Vagina (tissue), 2 donors: ENCODE results near the gene DHRS7C. TPM values are rescaled to one million over a fixed set of nuclear protein-coding genes. Genes with fewer than 3 reads are reported as not detected.

Experiments
- DNase-seq, 2 donors: peaks; one replicate each; pipeline ENCODE4 v3.0.0-alpha.2; 2017; ENCODE audit errors: extremely low spot score in 2 of 2
- H3K27ac ChIP-seq: fragments of 200-600 bp; sonication (generic); one replicate; pipeline ENCODE4 v1.5.1; 2019
- H3K27me3 ChIP-seq: fragments of 200-600 bp; sonication (generic); one replicate; pipeline ENCODE4 v1.5.1; 2019
- H3K36me3 ChIP-seq, 2 donors: fragments of 200-600 bp; sonication (generic); one replicate each; pipeline ENCODE4 v1.5.1; 2017 to 2019
- H3K4me1 ChIP-seq: fragments of 200-600 bp; sonication (generic); one replicate; pipeline ENCODE4 v1.5.1; 2019
- H3K4me3 ChIP-seq, 2 donors: fragments of 200-600 bp; sonication (generic); 1 replicate in 1 of 2; 2 replicates in 1 of 2; pipeline ENCODE4 v1.5.1; 2016 to 2019
- H3K9me3 ChIP-seq: fragments of 200-600 bp; sonication (generic); one replicate; pipeline ENCODE4 v1.5.1; 2019
- CTCF ChIP-seq, 3 experiments: fragments of 450-650 bp in 2 of 3; fragments of 200-600 bp in 1 of 3; sonication (generic) in 1 of 3; IDR thresholded peaks; one replicate each; pipeline ENCODE4 v1.5.1; 2017 to 2019; ENCODE audit warnings: antibody characterized with exemption in 3 of 3, mild to moderate bottlenecking in 2 of 3, moderate library complexity in 2 of 3
- POLR2A ChIP-seq, 2 donors: fragments of 450-650 bp; IDR thresholded peaks; one replicate each; pipeline ENCODE4 v1.6.1; 2017; ENCODE audit warnings: antibody characterized with exemption in 2 of 2, mild to moderate bottlenecking in 2 of 2, moderate library complexity in 2 of 2
- POLR2AphosphoS5 ChIP-seq, 2 donors: sonication (generic); formaldehyde crosslinking; IDR thresholded peaks; one replicate each; pipeline ENCODE4 v1.9.0; 2017; ENCODE audit warnings: antibody characterized with exemption in 2 of 2, mild to moderate bottlenecking in 2 of 2, low read depth in 1 of 2; ENCODE audit not compliant: insufficient read depth in 1 of 2
- intact Hi-C: fragments of 100-400 bp; cut with DNase I; formaldehyde crosslinking; loops from one replicate; pipeline ENCODE4 v1.15.1; 2023
- total RNA-seq: library from RNA; depleted of rRNA; stranded (reverse); fragments of >200 nt; gene quantifications from one replicate; pipeline ENCODE4 v1.2.3, GENCODE V29; 2016

Gene DHRS7C
- total RNA-seq, 1 donor from 2014 or later: not detected

- H3K27me3 ChIP-seq: no peaks in the 10 kb centered on the region
- peak in 1 of 2 donors; percentile 84 for DNase-seq
- TF ChIP-seq CTCF (IDR thresholded peaks at IDR 0.05): no peak
- no peak for TF ChIP-seq POLR2AphosphoS5 (IDR thresholded peaks at IDR 0.05; ENCODE audit: insufficient read depth in 1 of 2, low read depth in 1 of 2)
- no peak for TF ChIP-seq POLR2A (IDR thresholded peaks at IDR 0.05)
- no peak overlapping the region for H3K27ac ChIP-seq
- no peaks in the 10 kb centered on the region for H3K9me3 ChIP-seq
- intact Hi-C loops: no loop called here
- H3K4me3 ChIP-seq: no peak overlapping the region
- no peaks in the 10 kb centered on the region for H3K4me1 ChIP-seq
- no peaks in the 10 kb centered on the region for H3K36me3 ChIP-seq
Measured at GRCh38 chr17:9769036-9769695, 22.2 kb downstream of the DHRS7C start.

GRCh38 chr17:9768381-9768934 is 22.9 kb downstream of the DHRS7C start:
- Histone ChIP-seq H3K9me3 (no peaks in the 10 kb centered on the region), H3K4me3 (no peak overlapping the region), H3K4me1 (no peaks in the 10 kb centered on the region), H3K27ac (no peak overlapping the region), H3K36me3 (no peaks in the 10 kb centered on the region), H3K27me3 (no peaks in the 10 kb centered on the region)
- no peak for DNase-seq
- TF ChIP-seq POLR2AphosphoS5 (IDR thresholded peaks at IDR 0.05; ENCODE audit: insufficient read depth in 1 of 2, low read depth in 1 of 2) (no peak), CTCF (IDR thresholded peaks at IDR 0.05) (peak in 2 of 3 experiments; percentile 32 to 46)
- intact Hi-C loops: no loop called here

- Histone ChIP-seq H3K27me3 (no peaks in the 10 kb centered on the region), H3K36me3 (no peaks in the 10 kb centered on the region), H3K27ac (no peak overlapping the region), H3K4me1 (no peaks in the 10 kb centered on the region), H3K4me3 (no peak overlapping the region), H3K9me3 (no peaks in the 10 kb centered on the region)
- intact Hi-C loops: no loop called here
- TF ChIP-seq POLR2A (IDR thresholded peaks at IDR 0.05) (no peak), CTCF (IDR thresholded peaks at IDR 0.05) (no peak), POLR2AphosphoS5 (IDR thresholded peaks at IDR 0.05; ENCODE audit: insufficient read depth in 1 of 2, low read depth in 1 of 2) (no peak)
- DNase-seq: no peak
Measured at GRCh38 chr17:9767432-9767991, 23.9 kb downstream of the DHRS7C start.

- no peak overlapping the region for H3K27ac ChIP-seq
- DNase-seq: no peak
- no peaks in the 10 kb centered on the region for H3K4me1 ChIP-seq
- H3K9me3 ChIP-seq: no peaks in the 10 kb centered on the region
- intact Hi-C loops: no loop called here
- H3K4me3 ChIP-seq: no peak overlapping the region
- H3K36me3 ChIP-seq: no peaks in the 10 kb centered on the region
- no peaks in the 10 kb centered on the region for H3K27me3 ChIP-seq
- TF ChIP-seq POLR2A (IDR thresholded peaks at IDR 0.05) (no peak), POLR2AphosphoS5 (IDR thresholded peaks at IDR 0.05; ENCODE audit: insufficient read depth in 1 of 2, low read depth in 1 of 2) (no peak), CTCF (IDR thresholded peaks at IDR 0.05) (no peak)
Measured at GRCh38 chr17:9766970-9767369, 24.4 kb downstream of the DHRS7C start.

- H3K36me3 ChIP-seq: no peaks in the 10 kb centered on the region
- no peaks in the 10 kb centered on the region for H3K27me3 ChIP-seq
- intact Hi-C loops: no loop called here
- no peak overlapping the region for H3K27ac ChIP-seq
- no peak overlapping the region for H3K4me3 ChIP-seq
- H3K4me1 ChIP-seq: no peaks in the 10 kb centered on the region
- TF ChIP-seq POLR2A (IDR thresholded peaks at IDR 0.05) (no peak), CTCF (IDR thresholded peaks at IDR 0.05) (no peak), POLR2AphosphoS5 (IDR thresholded peaks at IDR 0.05; ENCODE audit: insufficient read depth in 1 of 2, low read depth in 1 of 2) (no peak)
- H3K9me3 ChIP-seq: no peaks in the 10 kb centered on the region
- DNase-seq: no peak
Measured at GRCh38 chr17:9765322-9765721, 26.1 kb downstream of the DHRS7C start.
